AG09319 (cell line): ENCODE measurements around the gene CERKL.

Experiments used
- DNase-seq: peaks from one replicate; pipeline ENCODE4 v3.0.0-alpha.2; 2010; ENCODE audit warnings: low read depth; ENCODE audit errors: extremely low read depth
- CTCF ChIP-seq: IDR thresholded peaks from 2 replicates; pipeline ENCODE4 v1.5.1; 2011; ENCODE audit warnings: low read depth, mild to moderate bottlenecking, inconsistent platforms, low read length, moderate library complexity

CERKL gene

GRCh38 chr2:181686576-181687185, 29.8 kb upstream of the CERKL start:
- no peak for TF ChIP-seq CTCF
- no peak for DNase-seq

GRCh38 chr2:181685150-181685688, 28.3 kb upstream of the CERKL start:
- DNase-seq: no peak
- TF ChIP-seq CTCF: no peak

- no peak for DNase-seq
Measured at GRCh38 chr2:181684454-181685149, 27.7 kb upstream of the CERKL start.

GRCh38 chr2:181683518-181684453, 26.9 kb upstream of the CERKL start:
- no peak for DNase-seq
- no peak for TF ChIP-seq CTCF

More at GRCh38 chr2:181684454-181685149, 27.7 kb upstream of the CERKL start:
- TF ChIP-seq CTCF: no peak

GRCh38 chr2:181682795-181683517, 26.1 kb upstream of the CERKL start:
- TF ChIP-seq CTCF: no peak

GRCh38 chr2:181682026-181682789, 25.3 kb upstream of the CERKL start:
- DNase-seq: no peak
- TF ChIP-seq CTCF: no peak

More at GRCh38 chr2:181682795-181683517, 26.1 kb upstream of the CERKL start:
- no peak for DNase-seq
